Measurements from ENCODE around the gene MAML3.
A peak's percentile ranks its signal among the peaks of the same experiment; 100 is the strongest.

Gene MAML3

DNA sequence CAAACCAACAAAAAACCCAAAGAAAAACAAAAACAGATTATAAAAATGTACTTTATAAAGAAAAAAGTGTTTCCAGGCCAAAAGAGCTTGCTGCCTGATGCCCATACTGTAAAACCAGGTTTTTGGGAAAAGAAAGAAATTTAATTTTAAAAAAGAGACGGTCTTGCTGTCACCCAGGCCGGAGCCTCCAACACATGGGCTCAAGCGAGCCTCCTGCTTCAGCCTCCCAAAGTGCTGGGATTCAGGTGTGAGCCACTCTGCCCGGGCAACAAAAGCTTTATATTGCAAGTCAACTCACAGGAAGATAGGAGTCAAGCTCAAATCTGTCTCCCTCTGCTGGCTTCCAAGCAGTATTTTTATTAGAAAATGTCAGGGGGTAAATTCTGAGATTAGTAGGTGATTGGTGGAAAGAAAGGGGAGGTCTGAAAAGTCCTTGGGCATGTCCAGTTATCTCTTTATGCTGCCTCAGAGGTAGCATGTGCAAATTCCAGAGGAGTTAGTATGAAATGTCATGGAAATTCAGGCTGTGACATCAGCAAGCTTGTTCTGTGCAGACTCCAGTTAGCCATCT is 449.0 kb downstream of the MAML3 start:
- DNase-seq = peak; percentile 63

DNA sequence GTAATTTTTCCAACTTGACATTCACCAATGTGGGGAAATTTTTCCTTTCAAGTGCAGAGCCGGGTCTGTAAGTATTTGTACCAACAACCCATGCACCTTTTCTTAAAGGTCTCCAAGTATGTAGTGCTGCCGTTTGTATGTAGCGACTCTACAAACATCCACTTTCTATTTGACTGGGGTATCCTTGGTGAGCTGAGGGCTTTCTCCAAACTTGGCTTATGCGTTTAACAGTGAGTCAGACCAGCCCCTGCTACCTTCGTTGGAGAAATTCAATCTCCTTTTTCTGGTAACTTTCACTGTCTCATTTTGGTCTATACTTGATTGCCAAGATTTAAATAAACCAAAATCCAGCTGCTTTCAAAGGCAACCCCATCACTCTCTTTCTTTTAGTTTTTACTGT is 453.4 kb downstream of the MAML3 start:
- no peak for DNase-seq

DNA sequence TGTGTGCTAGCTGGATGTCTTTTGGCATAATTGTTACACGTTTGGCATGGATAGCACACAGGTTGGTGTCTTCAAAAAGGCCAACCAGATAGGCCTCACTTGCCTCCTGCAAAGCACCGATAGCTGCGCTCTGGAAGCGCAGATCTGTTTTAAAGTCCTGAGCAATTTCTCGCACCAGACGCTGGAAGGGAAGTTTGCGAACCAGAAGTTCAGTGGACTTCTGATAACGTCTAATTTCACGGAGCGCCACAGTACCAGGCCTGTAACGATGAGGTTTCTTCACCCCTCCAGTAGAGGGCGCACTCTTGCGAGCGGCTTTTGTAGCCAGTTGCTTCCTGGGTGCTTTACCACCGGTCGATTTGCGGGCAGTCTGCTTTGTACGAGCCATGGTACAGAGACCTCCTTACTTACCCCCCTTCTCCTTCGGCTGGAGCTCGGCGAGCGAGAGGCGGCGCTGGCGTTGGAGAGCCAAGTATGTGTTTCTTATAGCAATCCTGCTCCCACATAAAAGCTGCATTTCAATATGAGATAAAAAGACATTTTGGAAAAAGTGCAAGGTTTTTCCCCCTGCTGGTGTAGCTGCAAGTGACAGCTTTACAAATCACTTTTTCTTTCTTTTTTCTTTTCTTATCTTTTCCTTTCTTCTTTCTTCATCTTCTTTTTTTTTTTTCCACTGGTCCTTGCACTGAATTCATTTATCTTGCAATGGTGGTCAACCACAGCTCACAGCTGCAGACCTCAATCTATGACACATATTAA is 455.6 kb downstream of the MAML3 start:
- peak; percentile 65 for DNase-seq

DNA sequence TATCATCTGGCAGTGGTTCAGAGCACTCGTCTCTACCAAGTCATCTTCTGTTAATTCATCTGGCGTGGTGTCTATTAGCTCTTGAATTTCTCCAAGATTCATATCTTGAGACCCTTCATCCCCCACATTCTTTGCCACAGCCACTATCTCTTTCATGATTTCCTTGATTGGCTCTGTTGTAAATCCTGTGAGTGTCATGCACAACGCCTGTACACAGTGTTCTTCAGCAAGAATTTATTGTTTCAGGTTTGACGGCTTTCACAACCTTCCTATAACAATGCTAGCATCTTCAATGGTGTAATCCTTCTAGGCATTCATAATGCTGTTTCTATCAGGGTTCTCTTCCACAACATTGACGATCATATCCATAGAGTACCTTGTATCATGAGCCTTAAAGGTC is 457.5 kb downstream of the MAML3 start:
- no peak for DNase-seq

DNA sequence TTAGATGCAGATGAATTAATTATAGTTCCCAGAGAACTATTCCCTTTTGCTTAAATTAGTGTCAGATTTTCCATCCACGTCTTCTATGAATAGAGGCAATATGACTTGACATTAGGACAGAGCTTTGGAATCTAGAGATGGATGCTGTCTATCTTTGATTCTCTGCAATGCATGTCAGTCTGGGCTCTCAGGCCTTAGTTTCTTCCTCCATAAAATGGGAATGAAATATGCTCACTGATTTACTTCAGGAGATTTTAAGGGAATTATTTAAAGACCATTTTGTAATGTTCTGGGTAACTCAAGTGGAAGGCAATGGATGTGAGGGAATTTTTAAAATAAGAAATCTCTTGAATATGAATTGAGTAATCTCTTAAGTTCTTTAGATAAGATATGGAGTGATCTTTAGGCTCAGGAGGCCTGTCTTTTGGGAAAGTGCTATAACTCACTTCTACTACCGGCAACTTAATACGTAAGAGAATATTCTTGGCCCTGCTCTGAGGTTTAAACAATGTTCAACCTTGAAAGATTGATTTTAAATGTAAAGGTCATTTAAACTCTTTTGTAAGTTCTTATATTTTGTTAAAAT is 459.4 kb downstream of the MAML3 start:
- DNase-seq = no peak

DNA sequence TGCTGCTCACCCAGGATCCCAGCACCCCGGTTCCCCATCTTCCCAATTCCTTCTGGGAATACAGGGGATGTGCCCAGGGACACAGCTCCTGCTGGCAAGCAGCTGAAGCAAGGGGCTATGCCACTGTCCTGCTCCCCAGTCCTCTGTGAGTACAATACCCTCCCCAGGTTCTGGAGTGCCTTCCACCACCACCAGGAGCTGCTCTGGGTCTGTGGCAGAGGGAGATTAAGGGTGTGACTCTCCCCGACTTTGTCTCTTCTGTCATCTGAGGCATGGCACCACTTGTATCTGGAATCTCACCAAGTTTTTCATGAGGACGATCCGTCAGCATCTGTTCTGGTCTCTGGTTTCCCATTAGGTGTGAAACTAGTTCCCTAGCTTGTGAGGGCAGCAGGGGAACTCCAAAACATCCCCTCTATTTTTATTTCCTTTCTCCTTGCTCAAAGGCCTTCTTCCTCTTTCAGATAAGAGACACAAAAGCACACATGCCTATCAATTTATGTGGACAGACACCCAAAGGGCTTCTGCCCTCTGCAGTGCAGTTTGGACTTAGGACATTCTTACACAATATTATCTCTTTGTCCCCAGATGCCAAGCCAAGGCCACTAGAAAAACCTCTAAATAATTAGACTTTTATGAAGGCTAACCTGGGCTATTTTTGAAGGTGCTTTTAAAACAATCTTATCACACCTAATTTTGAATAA is 461.5 kb downstream of the MAML3 start:
- peak; percentile 82 for DNase-seq

DNA sequence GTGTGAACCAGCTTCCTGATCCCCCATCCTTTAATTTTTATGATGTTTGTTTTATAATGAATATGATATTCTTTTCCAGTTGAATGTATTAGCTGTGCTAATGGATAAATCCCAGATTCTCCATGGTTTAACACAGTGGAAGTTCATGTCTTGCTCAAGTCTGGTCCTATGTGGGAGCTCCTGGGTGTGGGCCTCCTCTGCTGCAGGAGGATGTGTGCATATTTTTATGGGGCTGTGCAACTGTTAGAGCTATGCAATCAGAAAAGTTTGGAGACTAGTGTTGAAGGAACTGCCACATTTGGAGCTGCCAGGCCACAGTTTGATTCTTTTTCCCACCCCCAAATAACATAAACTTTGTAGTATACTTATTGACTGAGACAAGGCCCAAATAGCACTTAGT is 463.6 kb downstream of the MAML3 start:
- DNase-seq = no peak

DNA sequence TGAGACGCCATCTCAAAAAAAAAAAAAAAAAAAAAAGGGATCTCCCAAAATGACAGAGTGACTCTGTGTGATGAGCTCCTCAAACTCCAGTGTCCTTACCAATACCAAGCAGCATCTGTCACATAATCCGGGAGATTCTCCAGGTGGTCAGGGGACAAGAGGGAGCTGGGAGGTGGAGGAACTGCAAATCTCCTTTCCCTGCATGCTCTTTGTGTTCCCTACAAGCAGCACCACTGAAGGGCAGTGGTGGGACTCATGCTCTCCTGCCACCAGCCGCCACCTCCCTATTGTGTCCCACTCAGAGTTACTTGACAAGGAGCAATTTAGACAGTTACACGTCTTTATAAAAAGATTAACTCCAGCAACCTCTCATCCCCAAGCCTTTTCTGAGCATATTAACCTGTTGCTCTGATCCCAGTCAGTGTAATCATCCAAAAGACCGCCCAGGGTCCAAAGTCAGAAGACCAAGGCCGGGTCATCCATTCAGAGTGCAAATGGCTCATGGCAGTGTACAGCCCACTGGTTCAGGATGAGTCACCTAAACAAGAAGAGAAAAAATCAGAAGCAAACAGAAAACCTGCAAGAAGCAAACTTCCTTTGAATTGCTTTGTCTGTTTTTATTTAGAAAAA is 464.8 kb downstream of the MAML3 start:
- no peak for DNase-seq

DNA sequence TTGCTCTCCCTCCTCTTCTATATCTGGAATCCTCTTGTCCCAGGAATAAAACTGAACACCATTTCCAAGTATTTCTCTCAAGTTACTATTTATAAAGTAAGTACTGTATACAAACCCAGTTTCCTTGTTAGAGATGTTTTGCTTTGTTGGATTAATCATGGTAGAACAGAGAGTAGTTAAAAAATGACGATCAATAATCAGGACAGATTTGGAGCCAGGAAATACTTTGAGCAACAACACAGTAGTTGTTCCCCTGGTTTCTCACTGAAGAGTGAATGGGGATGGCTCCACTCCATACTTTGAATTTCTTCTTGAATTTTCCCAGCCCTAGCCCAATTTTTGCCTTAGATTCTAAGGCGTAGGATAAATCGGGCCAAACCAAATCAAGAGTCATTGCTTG is 467.0 kb downstream of the MAML3 start:
- no peak for DNase-seq

DNA sequence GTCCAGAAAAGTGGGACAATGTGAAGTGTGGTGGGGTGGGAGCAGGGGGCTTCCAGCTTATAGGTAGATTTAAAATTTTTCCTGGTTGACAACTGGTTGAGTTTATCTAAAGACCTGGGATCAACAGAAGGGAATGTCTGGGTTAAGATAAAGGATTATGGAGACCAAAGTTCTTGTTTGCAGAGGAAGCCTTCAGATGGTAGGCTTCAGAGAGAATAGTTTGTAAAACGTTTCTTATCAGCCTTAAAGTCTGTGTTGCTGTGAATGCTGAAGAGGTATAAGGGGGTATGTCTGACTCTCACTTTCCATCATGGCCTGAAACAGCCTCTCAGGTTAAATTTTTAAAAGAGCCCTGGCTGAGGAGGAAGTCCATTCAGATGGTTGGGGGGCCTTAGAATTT is 467.9 kb downstream of the MAML3 start:
- DNase-seq = peak; percentile 53

DNA sequence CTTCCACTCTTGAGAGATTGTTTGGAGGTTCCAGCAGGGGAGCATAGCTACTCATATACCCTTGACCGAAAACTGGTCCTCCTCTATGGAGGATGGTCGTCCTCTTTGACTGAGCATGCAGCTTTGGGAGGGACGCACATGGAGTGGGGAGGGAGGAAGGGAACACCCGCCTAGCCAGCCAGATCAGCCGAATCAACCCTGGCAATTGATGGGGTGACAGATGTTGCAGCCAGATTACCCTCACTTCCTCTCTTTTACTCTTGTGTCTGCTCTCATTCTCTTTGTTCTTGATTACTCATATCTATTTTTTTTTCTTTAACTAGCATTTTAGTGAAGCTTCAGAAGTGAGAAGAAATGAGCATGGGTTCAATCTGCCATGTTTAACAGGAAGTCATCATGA is 468.8 kb downstream of the MAML3 start:
- DNase-seq = peak; percentile 82

DNA sequence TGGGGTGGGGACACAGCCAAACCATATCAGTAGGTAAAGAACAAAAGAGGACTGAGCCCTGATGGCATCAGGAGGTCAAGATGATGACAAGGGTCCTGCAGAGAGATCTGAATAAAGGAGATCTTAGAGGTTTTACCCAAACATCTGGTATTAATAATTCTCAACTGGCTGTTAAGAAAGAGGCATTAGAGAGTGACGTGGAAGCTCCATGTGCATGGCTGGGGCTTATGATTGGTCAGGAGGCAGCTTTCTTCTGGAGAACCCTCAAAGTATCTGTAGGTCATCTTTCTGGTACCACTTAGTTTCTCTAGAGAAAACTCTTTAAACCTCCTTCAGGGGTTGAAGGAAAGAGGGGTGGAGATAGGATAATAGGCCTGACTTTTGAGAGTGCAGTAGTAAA is 469.6 kb downstream of the MAML3 start:
- DNase-seq = no peak

DNA sequence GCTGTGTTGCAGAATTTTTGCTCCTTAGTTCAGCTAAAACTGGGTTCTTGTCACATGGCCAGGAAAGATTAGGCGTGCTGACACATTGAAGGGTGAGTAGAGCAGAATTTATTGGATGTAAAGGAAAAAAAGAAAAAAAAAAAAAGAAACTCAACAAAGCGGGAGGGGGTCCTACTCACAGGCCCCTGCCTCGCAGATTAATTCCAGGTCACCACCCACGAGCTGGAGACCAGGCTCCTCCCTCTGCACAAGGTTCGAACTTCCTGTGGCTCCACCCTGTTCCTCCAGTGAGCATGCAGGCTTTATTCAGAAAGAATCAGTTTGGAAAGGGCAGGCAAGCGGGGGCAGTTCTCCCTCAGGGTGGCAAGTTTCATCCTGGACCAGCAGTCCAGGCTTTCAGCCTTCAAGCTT is 471.2 kb downstream of the MAML3 start:
- DNase-seq = peak; percentile 49

DNA sequence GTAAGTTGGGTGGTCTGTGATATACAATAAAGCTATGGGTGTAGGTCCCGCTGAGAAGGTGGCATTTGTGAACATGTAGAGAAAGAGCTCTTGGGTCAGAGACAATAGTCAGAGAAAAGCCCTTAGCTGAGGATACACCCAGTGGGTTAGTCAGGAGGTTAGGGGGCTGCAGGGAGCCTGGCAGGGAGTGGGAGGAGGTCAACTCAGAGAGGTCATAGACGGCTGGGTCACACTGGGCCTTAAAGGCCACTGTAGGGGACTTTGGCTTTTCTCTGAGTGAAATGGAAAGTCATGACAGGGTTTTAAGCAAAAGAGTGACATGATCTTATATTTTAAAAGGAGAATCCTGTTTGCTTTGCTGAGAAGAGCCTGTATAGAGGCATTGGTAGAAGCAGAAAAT is 471.7 kb downstream of the MAML3 start:
- DNase-seq = no peak

DNA sequence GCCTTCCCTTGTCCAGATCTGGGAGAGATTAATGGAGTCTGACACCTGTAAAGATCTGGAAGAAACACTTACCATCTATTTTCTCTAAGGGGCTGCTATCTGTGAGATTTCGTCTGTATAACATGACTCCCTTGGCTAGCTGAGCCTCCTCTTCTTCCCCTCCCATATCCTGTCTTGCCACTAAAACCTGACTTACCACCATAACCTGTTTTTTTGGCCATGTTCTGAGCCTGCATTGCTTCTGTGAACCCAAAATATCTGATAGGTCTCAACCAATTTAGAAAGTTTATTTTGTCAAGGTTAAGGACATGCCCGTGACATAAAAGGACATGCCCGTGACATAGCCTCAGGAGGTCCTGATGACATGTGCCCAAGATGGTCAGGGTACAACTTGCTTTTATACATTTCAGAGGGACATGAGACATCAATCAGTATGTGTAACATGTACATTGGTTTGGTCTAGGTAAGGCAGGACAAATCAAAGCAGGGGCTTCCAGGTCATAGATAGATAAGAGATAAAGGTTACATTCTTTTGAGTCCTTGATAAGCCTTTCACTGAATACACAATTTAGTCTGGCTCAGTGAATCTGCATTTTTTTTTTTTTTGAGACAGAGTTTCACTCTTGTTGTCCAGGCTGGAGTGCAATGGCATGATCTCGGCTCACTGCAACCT is 476.9 kb downstream of the MAML3 start:
- no peak for DNase-seq

DNA sequence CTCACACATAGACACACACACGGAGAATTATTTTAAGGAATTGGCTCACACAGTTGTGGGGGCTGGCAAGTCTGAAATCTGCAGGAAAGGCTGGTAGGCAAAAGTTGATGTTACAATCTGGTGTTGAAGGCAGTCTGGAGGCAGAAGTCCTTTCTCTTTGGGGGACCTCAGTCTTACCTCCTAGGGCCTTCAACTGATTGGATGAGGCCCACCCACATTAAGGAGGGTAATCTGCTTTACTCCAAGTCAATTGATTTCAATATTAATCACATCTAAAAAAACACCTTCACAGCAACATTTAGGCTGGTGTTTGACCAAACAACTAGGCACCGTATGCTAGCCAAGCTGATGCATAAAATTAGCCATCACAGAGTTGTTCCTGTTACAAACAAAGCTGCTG is 477.6 kb downstream of the MAML3 start:
- DNase-seq = no peak

DNA sequence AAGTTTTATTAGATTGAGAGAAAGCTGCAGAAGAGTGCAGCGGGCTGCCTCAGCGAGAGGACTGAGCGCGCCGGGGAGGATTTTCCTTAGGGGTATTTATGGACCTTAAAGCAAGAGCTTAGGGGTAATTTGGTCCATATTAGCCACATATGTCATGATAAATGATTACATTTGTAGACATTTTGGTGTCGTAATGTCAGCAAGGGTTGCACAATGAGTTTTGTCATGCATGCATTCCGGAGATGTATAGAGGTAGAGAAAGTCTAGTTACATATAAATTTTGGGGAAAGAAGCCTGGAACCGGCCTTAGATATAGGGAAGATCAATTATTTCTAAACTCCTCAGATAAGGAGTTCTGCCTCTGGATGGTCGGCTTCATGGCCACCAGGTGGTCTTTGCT is 478.3 kb downstream of the MAML3 start:
- DNase-seq = no peak

DNA sequence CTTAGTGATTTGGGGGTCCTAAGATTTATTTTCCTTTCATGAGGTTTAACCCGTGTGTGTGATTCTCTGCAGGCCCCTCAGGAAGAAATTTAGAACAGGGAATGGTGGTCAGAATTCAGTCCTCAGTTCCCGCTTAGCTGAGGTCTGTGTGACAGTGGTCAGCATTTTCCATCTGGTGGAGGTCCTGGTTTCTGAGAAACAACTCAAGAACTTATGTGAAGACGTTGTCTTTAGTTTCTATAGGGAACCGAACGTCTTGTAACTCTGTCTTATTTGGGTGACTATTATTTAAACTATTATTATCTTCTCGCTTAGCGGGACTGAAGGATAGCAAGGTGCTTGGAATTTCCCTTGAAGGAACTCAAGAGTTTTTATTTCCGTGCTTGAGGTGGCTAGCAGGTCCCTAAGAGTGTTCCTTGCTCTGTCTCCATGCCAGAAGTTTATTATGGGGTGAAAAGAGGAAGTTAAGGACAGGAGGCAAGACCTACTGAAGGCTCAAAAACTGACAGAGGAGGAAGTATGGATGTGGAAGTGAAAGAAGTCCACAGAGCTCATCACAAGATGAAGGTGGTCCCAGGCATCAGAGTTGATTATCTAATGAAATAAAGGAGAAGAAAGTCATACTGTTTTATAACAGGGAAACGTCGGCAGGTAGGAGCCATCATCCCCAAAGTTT is 479.0 kb downstream of the MAML3 start:
- DNase-seq = peak; percentile 82

DNA sequence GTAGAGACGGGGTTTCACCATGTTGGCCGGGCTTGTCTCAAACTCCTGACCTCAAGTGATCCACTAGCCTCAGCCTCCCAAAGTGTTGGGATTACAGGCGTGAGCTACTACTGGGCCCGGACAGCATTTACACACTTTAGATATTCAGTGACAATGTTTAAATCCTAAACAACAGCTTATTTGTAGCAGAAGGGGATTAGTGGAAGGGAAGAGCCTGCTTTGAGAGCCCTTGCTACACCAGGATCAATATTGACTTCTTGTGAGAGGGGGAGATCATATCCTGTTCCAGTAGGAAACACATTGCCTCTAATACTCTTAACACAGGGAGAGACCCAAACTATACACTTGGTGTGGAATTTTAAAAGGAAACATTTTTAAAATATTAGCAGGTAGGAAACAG is 481.3 kb downstream of the MAML3 start:
- no peak for DNase-seq

DNA sequence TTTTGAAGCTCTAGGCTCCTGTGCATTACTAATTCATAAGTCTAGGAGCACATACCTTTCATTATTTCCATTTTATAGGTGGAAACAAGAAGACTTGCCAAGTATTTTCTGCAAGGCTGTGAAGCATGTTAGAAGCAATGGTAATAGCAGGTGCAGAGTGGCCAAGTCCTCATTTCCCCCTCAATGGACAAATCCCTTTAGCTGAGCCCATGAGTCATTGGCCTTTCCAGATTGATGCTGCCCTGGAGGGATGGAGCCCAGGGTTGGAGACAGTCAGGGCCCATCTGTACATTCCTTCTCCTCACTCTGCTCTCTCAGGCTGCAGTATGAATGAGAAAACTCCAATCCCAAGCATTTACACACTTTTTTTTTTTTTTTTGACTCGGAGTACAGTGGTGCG is 481.8 kb downstream of the MAML3 start:
- no peak for DNase-seq

DNA sequence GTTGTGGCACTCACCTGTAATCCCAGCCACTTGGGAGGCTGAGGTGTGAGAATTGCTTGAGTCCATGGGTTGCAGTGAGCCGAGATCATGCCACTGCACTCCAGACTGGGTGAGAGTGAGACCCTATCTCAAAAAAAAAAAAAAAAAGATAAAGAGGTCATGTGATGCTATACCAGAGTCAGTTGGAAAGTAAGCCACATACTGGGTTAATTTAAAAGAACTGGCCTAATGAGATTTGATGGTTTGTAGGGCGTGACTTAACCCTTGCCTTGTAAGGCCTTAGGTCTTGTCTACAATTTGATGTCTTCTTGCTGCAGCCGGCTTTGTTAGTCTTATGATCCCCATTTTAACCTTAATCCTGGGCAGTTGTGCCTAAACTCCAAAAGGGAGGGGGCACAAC is 483.2 kb downstream of the MAML3 start:
- peak; percentile 58 for DNase-seq

DNA sequence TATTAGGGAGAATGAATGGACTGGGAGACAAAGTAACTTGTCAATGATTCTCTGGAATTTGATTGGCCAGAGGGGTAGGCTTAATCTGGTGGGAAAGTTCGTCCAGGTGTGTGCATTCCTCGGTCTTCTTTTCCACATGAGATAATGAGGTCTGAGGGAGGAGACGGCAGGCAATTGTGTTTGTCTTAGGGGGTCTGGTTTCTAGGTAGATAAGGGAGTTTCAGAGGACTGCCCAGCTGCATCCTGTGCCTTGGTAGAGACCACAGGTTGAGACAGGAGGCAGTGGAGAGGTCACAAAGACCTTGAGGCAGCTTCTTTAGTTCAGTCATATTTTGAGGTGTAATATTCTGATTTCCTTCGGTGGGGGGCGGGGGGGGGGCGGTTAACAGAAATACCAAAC is 484.1 kb downstream of the MAML3 start:
- peak; percentile 41 for DNase-seq

Measured in hematopoietic multipotent progenitor cell treated with erythropoietin and hydrocortisone succinate and interleukin-3 and kit ligand, for 4 days (in vitro differentiated cells).